Measurements from ENCODE around the gene BRPF3.

The BRPF3 gene

GRCh38 chr6:36196113-36196879 lies at the start of gene BRPF3:
Gene BRPF3, plus strand, starts transcription at chr6:36196744. Its CDS starts 3,579 bp downstream, at chr6:36200323.
- peak; percentile 24 for DNase-seq

- DNase-seq, result no peak
These were observed 49.2 kb upstream of the BRPF3 start for GRCh38 chr6:36147294-36147693.

GRCh38 chr6:36149476-36149875 lies 47.1 kb upstream of the BRPF3 start:
- DNase-seq, result no peak

- no peak for DNase-seq
These were observed 46.3 kb upstream of the BRPF3 start for GRCh38 chr6:36150283-36150682.

GRCh38 chr6:36154286-36154685 lies 42.3 kb upstream of the BRPF3 start:
- no peak for DNase-seq

- DNase-seq, result no peak
These were observed 40.9 kb upstream of the BRPF3 start for GRCh38 chr6:36155662-36156061.

GRCh38 chr6:36160147-36160760 lies 36.3 kb upstream of the BRPF3 start:
- DNase-seq, result no peak

GRCh38 chr6:36169023-36170007 lies 27.2 kb upstream of the BRPF3 start:
- no peak for DNase-seq

- DNase-seq, result no peak
These were observed 25.8 kb upstream of the BRPF3 start for GRCh38 chr6:36170704-36171103.

- no peak for DNase-seq
These were observed 25.0 kb upstream of the BRPF3 start for GRCh38 chr6:36171573-36171972.

- DNase-seq, result no peak
These were observed 19.4 kb upstream of the BRPF3 start for GRCh38 chr6:36177166-36177565.

- no peak for DNase-seq
These were observed 18.0 kb upstream of the BRPF3 start for GRCh38 chr6:36178544-36178943.

- no peak for DNase-seq
These were observed 16.4 kb upstream of the BRPF3 start for GRCh38 chr6:36180126-36180525.

GRCh38 chr6:36184311-36184710 lies 12.2 kb upstream of the BRPF3 start:
- DNase-seq, result no peak

GRCh38 chr6:36186199-36186598 lies 10.3 kb upstream of the BRPF3 start:
- DNase-seq, result no peak

GRCh38 chr6:36187446-36187845 lies 9.1 kb upstream of the BRPF3 start:
- DNase-seq, result no peak

GRCh38 chr6:36195471-36196112 lies 952 bp upstream of the BRPF3 start:
- no peak for DNase-seq

GRCh38 chr6:36196880-36197548 lies 470 bp downstream of the BRPF3 start:
- peak; percentile 60 for DNase-seq

- DNase-seq, result no peak
These were observed 1.2 kb downstream of the BRPF3 start for GRCh38 chr6:36197739-36198221.

GRCh38 chr6:36198986-36199385 lies 2.4 kb downstream of the BRPF3 start:
- no peak for DNase-seq

- no peak for DNase-seq
These were observed 3.8 kb downstream of the BRPF3 start for GRCh38 chr6:36200154-36200891.
